Choroid plexus epithelial cell (primary cell): ENCODE measurements around the gene SLC24A3.

ENCODE experiments used
- DNase-seq: peaks from one replicate; pipeline ENCODE4 v3.0.0-alpha.2; 2010; ENCODE audit warnings: low read depth
- H3K4me3 ChIP-seq: 2 replicates; pipeline ENCODE4 v1.5.1; 2011; ENCODE audit warnings: low read depth, mild to moderate bottlenecking, control low read depth, low read length, moderate library complexity
- TF ChIP-seq, protein P1 (sequence below): conservative IDR thresholded peaks from 2 replicates; pipeline ENCODE4 v1.5.1; 2011; ENCODE audit warnings: low read depth, mild to moderate bottlenecking, control low read depth, inconsistent platforms, low read length, moderate library complexity

Gene SLC24A3

GRCh38 chr20:19387251-19387650 lies 174.8 kb downstream of the SLC24A3 start:
- DNase-seq, result no peak
- H3K4me3 ChIP-seq, result no peak overlapping the region
- TF ChIP-seq, protein P1, sequence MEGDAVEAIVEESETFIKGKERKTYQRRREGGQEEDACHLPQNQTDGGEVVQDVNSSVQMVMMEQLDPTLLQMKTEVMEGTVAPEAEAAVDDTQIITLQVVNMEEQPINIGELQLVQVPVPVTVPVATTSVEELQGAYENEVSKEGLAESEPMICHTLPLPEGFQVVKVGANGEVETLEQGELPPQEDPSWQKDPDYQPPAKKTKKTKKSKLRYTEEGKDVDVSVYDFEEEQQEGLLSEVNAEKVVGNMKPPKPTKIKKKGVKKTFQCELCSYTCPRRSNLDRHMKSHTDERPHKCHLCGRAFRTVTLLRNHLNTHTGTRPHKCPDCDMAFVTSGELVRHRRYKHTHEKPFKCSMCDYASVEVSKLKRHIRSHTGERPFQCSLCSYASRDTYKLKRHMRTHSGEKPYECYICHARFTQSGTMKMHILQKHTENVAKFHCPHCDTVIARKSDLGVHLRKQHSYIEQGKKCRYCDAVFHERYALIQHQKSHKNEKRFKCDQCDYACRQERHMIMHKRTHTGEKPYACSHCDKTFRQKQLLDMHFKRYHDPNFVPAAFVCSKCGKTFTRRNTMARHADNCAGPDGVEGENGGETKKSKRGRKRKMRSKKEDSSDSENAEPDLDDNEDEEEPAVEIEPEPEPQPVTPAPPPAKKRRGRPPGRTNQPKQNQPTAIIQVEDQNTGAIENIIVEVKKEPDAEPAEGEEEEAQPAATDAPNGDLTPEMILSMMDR, result no peak

- TF ChIP-seq, protein P1, result no peak
- DNase-seq, result no peak
These were observed 180.1 kb downstream of the SLC24A3 start for GRCh38 chr20:19392344-19393130.

DNA sequence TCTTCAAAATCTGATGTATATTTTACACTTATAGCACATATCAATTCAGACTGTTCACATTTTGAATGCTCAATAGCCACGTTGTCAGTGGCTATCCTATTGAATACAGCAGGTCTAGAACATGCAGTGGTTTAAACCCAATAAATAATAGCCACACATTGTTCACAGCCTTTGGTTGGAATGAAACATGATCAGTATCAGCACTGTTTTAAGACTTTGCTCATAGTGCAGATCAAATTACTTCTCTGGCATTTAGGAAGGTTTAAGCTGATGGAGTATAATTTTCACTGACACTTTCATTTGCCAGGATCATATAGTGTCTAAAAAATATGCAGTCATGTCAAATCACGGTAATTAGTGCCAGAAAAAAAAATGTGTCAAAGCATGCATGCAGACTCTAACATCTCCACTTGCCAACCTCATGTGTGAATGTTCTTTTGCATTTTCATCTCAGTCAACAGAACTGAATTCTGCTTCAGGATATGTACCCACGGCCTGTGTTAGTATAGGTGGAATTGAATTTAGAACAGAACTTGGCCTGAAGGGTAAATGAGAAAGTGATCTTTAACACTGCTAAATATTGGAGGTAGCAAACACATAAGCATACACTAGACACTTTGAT lies 184.1 kb downstream of the SLC24A3 start:
- peak; percentile 30 for DNase-seq
- TF ChIP-seq, protein P1, result no peak
- no peak overlapping the region for H3K4me3 ChIP-seq

More at GRCh38 chr20:19392344-19393130, 180.1 kb downstream of the SLC24A3 start:
- no peak overlapping the region for H3K4me3 ChIP-seq

DNA sequence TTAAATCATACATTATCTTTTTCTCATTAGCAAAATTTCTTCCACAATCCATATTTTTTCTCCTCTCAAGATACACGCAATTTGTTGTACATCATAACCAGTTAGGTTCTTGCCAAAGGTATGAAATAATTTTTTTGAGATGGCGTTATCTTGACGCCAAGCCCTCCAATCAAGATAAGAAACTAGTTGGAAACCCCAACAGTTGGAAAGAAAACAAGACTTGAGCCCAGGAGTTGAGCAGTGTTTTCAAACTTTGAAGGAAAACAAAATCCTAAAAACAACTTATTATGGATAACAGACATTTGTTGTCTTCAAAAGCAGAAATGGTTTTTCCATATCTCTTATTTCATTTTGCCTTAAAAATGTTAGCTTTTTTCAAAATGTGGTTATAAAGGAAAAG lies 184.8 kb downstream of the SLC24A3 start:
- DNase-seq, result no peak
- TF ChIP-seq, protein P1, result no peak
- no peak overlapping the region for H3K4me3 ChIP-seq

DNA sequence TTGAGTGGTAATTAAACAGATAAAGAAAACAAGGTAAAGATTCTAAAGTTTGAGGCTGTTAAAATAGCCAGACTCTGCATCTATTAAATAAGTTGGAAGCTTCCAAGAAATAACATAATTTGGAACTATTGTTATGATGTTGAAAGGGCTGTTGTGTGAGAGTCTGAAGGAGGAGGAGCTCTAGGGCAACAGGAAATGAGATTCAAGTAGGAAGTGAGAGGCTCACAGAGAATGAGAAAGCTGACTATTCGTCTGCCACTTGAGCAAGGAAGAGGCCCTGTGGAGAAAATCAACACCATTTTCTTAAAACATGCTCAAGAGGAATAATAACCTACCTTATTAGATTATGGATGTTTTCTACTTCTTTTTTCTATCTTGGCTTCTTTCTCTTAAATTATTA lies 185.2 kb downstream of the SLC24A3 start:
- TF ChIP-seq, protein P1, result no peak
- H3K4me3 ChIP-seq, result no peak overlapping the region
- peak; percentile 29 for DNase-seq

GRCh38 chr20:19401096-19401495 lies 188.7 kb downstream of the SLC24A3 start:
- no peak for DNase-seq
- TF ChIP-seq, protein P1, result no peak
- no peak overlapping the region for H3K4me3 ChIP-seq
